Smooth muscle cell of the brain vasculature (primary cell): Measurements from ENCODE around the gene PSMB11.

ENCODE experiments used
- DNase-seq: peaks from one replicate; pipeline ENCODE4 v3.0.0-alpha.2; 2012; ENCODE audit warnings: low read depth, low spot score

The PSMB11 gene

DNA sequence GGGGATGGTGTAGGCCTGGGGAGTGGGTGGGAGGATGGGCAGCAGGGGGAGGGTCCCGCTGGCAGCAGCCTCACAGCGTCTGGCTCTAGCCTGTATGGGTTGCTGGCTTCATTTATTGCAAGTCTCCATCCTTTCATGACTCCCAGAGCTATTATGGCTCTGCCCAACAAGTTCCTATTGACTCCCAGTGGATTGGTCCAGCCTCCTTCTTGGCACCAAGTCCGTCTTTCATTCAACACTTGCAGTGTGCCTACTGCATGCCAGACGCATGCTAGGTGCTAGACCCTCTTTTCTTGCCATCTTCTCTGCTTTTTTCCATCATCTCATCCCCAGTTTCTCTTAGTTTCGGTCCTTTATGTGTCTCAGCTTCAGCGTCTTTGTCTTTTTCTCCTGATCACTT is 1.1 kb downstream of the PSMB11 start:
- no peak for DNase-seq

DNA sequence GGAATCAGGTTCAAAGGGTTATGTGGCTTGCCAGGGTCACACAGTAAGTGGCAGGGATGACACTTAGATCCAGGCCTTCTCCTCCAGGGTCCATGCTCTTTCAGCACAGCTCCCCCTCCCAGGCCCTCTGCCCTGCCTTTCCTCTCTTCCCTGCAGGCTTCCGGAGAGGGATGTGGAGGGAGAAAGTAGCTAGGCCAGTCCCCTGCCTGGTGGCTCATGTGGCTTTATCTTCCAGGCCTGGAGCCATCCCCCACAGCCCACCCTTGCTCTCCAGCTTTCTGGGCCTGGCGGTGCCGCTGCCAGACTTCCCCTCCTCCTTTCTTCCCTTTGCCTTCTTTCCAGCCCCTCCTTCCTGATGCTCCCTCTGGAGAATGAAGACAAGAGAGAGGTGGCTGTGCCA is 1.7 kb downstream of the PSMB11 start:
- no peak for DNase-seq

DNA sequence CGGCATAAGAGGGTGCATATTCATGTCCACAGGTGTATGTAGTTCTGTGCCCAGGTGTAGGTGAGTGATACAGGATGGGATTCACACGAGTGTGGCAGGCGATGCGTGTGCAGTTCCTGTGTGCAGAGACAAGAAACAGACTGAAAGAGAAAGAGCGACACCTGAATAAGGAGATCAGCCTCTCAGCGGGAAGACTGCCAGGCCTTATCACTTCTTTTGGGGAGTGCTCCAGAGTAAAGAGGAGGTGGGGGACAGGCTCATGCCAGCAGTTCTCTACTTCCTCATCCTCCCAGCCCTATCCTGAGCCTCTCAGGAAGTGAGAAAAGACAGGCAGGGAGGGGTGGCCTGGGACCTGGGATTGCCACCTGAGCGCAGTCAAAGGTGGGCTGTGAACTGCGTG is 2.8 kb downstream of the PSMB11 start:
- DNase-seq, result no peak

DNA sequence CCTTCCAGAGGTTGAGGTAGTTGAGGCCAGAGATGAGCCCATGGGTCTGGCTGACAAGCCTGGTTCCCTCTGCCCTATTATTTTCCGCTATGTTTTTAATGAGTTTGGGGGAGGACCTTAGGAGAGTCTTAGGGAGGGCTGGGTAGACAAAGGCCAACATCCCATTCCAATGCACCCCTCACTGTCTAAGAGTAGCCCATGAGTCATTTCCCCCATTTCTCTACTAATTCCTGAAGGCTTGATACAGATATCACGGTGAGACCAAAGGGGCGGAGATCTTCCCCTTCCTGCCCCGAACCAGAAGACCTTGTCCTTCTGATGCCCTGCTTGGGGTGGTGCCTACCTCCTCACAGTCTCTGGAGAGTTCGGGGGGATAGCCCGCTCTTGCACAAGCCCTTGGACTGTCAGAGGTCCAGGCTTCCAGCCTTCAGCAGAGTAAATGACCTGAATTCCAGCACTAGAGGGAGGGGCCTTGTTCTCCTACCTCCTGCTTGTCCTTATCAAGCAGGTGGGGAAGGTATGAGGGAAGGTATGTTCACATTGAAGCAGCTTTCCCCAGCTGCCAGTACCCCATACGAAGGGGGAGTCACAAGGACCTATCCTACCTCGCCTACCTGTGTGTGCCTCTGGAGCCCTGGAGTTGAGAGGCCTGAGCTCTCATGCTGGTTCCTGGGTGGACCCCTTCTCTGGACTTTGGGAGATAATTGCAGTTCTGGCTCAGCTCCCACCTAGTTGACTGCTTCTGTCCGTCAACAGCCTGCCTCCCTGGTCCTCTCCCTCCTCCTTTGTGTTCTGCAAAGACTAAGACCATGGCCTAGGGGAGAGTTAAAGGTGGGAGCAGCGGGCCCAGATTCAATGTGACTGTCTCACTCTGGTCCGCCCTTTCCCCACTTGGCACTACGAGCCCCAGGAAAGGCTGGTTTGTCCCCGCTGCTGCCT is 3.7 kb downstream of the PSMB11 start:
- no peak for DNase-seq

DNA sequence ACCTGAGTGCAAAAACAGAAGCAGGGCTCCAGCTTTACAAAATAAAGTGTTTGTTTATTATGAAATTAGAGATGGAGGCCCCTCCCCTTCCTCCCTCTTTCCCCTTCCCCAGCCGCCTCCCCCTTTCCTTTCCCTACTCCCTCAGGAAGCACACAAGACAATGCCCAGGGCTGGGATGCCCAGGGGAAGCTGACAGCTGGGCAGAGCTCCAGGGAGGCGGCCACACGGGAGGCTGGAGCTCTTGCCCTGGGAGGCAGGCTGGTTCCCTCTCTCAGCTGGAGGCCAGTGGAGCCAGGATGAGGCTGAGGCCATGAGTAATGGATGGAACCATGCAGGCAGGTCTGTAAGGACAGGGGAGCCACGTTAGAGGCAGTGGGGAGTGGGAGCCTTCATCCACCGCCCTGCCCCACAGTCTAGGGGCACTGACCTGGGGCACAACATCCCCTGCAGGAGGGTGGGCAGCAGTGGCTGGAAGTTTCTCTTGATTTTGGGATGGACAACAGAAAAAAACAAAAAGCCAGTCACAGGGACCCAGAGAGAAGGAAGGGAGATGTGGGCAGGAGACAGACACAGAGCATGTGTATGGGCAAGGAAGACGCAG is 5.1 kb downstream of the PSMB11 start:
- no peak for DNase-seq

DNA sequence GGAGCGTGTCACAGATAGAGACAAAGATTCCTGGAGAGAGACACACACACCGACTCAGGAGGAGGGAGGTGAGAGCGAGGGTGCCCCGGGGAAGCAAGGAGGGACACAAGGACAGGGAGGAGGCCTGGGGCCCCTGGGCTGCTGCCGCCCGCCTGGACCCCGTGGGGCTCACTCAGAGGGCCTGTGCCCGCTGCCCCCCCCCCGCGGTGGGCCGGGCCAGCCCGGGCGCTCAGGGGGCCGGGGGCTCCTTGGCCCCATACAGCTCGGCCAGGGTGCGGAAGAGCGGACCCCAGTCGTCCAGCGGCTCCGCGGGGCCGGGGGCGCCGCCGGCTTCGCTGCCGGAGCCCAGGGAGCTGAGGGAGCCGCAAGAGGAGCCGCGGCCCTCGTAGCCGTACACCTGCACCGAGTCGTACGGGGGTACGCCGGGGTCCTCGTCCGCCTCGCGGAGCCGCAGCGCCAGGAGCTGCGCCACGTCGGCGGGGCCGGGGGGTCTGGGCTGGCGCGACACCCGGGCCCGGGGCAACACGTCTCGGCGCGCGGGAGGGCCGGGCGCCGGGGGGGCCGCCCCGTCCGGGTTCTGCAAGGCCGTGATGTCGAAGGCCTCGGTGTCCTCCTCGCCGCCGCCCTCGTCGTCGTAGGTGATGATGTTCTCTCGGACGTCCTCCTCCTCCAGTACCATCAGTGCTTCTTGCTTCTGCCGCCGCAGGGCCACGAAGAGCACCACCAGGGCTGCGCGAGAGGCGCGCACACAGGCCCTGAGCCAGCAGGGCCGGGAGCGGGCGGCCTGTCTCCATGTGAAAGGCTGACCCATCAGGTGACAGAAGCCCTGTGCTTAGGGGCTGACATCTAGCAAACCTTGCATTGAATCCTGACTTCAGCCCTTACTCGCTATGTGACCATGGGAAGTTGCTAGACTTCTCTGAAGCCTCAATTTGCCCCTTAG is 6.0 kb downstream of the PSMB11 start:
- no peak for DNase-seq

DNA sequence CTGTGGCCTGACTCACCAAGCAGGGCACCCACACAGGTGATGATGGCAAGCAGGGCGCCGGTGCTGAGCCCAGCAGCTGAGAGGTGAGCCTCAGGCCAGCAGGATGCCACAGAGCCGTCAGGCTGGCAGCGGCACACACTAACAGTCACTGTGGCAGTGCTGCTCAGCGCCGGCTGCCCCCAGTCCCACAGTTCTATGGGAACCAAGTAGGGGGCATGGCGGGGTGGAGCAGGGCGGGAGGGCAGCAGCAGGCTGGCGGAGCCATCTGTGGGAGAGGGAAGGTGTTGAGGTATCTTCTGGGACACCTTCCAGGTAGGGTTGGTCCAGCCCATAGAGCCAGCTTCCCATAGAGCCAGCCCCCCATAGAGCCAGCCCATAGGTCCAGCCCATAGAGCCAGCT is 7.0 kb downstream of the PSMB11 start:
- no peak for DNase-seq

DNA sequence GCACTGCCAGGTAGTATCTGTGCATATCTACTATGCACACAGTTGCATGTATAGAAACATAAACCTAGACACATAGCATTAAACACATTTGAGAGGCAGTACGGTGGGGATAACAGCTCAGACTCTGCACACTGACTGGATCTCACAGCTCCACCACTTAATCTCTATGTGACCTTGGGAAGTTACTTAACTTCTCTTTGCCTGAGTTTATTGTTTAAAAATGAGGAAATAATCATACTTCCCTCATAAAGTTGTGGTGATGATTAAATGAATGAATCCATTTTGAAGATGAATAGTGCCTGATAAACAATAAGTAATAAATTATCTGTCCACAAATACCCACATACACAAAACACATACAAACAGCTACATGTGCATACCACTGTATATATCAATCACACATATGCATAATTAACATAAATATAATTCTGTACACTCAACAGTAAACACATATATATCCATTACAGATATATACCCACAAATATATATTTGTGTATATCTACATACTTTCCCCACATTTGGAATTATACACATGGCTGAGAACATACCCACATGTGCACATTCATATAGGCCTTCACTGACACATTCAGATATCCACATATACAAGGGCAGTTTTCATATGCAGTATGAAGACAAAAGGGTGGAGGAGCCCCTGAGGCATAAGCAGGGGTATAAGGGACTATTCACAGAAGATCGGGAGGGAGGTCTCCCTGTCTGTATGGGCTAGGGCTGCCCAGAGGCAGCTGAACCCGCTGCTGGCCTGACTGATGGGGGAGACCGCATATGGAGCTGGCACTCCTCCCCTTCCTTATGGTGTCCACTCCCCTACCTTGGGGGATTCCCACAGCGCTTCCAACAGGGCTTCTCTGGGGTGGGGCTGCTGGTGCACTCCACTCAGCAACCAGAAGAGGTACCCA is 9.4 kb downstream of the PSMB11 start:
- DNase-seq, result no peak

DNA sequence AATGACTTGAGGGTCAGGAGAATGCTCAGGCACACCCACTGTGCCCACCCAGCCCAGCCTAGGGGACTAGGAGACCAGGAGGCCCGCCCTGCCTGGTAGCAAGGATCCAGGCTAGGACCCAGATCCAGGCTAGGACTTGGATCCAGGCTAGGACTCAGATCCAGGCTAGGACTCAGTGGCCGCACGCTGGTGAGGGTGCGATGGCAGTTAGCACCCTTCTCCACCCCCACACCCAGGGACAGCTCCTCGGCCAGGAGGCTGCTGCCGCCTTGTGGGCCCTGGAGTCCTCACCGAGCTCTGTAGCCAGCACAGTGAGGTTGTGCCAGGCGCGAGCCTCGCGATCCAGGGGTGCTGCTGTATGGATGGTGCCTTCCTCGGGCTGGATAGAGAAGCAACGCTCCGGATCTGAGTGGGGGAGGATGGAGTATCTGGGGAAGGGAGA is 10.2 kb downstream of the PSMB11 start:
- DNase-seq, result no peak

DNA sequence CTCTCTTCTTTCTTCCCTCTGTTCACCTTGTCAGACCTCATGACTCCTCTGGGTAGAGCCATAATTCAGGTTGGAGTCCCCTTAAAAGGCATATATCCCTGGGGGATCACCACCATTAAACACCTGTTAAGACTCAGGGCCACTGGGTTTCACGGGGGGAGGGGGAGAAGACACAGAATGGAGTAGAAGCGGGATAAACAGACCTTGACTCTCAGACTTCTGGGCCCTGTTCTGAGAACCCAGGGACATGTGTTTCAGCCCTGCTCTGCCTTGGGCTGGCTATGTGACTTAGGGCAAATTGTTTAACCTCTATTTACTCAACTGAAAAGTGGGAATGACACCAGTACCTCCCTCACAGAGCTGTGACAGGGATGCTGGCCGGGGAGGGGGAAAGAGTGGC is 10.7 kb downstream of the PSMB11 start:
- DNase-seq, result no peak

DNA sequence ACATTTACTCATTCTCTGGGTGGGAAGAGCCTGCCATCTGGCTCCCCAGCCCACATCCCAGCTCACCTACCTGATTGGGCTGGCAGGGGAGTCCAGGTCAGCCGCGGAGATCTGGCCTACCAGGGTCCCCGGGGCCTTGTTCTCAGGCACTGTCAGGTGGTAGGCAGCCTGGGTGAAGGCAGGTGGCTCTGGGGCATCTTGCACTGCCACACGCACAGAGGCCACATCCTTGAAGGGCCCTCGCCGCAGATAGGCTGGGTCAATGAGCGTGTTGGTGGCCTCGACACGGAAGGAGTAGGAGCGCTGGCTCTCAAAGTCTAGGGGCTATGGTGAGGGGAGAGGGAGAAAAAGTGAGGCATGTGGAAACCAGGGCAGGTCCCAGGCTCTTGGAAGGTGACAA is 11.4 kb downstream of the PSMB11 start:
- no peak for DNase-seq

DNA sequence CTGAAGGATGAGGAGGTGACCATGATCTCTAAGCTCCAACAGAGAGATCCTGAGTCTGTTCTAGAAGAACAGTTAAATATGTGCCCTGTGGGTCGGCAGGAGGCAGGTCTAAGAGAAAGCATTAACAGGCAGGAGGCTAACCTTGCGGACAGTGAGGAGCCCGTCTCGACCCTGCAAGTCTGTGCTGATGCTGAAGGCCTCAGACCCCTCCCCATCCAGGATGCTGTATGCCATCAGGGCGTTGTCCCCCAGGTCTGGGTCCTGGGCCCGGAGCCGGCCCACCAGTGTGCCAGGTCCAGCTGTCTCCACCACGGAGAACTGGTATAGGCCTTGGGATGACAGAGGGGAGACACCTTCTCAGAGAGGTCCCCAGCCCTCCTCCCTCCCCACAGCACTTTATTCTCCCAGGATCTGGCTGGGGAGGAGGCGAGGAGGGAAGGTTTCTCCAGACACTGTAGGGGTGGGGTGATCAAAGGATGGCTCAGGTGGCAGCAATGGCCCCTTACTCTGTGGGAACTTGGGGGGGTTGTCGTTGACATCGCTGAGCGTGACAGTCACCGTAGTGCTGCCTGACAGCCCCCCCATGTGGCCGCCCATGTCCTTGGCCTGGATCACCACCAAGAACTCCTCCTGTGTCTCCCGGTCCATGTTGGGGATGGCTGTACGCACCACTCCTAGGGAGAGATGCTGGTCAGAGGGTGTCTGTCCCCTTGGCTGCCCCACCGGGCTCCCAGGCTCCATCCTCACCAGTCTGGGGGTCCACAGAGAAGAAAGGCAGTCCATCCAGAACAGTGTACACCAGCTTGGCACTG is 12.2 kb downstream of the PSMB11 start:
- no peak for DNase-seq

DNA sequence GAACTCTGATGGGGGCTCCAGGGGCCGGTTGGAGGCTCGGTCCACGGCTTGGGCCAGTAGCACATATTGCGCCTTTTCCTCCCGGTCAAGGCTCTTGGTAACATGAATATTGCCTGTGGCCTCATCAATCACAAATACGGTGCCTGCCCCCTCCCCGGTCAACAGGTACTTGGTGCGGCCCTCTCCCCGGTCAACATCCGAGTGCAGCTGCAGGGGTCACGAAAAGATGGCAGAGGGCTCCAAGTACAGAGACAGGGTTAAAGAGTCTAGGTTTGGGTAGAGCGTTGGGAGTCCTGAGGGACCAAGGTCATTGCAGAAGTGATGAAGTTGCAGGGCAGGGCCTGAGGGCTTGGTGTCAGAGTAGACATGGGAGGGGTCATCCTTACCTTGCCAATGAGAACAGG is 13.1 kb downstream of the PSMB11 start:
- no peak for DNase-seq

DNA sequence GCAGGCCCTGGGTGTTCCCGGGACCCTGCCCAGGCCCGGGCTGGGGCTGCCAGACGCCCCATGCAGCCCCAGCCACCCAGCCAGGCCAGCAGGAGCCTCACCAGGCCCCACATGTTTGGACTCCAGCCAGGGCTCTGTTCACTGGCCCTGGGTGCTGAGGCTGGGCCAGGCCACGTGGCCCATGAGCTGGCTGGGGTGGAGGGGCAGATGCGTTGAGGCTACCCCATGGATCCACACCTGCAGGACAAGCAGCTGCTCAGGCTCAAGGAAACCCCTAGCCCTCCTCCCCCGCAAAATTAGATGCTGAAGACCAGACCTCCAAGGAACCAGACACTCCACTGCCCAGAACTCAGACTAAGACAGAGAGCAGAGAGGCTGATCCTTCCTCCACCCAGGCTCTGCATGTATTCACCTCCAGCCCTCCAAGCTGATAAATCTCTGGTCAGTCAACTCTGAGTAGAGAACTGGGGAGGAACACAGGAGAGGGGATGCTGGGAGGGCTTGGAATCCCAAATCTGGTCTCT is 13.7 kb downstream of the PSMB11 start:
- DNase-seq, result no peak

DNA sequence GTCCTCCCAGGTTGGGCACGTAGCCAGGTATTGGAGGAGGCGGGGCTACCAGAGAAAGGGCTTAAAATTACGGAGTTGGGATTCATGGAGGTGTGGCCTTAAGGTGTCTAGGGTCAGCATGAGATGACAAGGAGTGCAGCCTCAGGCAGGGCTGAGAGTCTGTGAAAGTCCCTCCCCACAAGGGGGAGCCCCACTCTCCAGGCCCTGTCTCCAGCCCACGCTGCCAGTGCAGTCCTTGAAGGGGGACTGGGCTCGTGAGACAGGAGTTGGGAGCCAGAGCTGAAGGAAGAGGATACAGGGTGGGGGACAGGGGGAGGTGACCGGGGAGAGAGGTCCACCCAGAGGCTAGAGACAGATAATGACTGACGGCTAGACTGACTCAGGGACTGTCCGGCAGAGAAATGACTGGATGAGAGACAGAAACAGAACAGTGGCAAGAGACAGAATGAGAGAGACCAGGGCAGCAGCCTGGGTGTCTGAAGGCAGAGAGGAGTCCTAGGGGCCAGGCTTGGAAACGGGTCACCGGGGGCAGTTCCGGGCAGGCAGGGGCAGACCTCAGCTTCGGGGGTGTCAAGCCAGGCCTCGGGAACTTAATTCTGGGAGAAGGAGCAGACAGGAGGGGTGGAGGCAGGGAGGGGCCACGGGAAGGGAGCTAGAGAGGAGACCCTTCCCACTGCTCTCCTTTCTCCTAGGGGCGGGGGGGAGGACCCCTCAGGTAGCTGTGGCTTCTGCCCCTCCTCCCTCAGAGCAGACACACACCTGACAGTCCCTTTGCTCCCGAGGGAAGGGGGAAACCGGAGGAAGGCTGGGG is 14.3 kb downstream of the PSMB11 start:
- DNase-seq, result no peak

DNA sequence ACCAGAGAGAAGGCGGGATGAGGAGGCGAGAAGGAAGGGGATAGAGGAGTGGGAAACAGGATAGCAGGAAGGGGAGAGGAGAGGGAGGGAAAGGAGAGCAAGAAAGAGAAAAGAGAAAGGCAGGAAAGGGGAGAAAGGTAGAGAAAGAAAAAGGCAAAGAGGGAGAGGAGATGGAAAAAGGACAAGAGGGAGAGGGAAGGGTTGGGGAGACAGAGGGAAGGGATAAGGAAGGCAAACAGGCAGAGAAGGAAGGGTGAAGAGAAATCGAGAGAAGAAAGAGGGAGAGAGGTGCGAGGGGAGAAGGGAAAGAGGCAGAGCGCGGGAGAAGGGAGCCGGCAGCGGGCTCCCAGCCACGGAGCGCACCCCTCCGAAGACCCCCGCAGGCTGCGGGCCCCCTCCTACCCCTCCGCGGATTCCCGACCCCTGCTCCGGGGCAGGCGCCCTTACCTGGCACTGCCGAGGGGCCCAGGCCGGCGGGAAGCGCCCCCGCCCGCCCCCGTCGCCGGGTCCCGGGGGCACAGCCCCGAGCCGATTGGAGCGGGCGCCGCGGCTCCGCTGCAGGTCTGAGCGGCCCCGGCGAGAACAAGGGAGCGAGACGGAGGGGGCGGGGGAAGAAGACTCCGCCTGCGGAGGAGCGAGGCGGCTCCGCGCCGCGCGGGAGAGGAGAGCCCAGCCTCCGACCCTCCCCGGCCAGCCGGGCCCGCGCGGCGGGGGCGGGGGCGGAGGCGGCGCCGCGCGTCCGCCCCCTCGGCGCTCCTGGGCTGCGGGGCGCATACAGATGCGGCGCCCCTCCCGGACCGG is 15.1 kb downstream of the PSMB11 start, which contains the start of gene CDH24:
CDH24 (minus strand) TSS at position 565 of the 801 bp plus-strand sequence. CDS start 1,787 bp downstream, outside the sequence.
- DNase-seq, result no peak

DNA sequence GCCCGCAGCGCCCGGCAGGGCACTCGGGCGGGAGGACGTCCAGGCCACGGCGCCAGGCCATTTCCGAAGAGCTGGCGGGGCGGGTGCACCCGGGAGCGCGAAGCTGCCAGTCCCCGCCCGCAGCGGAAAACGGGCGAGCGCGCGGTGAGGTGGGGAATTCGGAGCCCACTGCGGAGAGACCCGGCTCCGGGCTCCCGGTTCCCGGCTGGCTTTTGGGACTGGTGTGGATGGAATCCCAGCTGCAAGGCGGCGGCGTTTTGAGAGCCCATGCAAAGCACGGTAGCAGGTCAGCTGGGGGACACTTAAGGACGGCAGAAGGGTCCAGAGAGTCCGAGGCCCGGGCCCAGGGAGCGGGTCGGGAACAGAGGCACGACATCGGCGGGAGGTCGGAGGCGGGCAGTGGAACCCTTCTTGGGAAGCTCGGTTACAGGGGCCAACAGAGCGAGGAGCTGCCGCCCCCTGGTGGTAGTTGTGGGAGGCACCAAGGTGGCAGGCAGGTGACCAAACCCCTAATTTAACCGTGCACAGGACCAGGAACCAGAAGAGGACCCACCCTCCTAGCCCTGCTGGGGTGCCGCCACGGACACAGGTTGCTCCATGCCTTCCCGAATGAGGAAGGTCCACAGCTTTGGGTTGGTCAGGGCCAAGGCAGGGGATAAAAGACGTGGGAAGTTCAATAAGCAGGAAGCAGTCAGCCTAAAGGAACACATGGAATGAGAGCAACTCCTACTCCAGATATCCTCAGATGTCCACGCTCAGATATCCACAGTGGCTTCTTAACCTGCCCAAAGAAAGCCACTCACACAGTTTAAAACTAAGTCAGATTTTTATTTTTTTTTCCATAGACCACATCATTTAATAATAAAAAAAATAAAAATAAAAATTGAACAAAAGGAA is 16.0 kb downstream of the PSMB11 start:
- peak; percentile 63 for DNase-seq
